GM18873 (cell line): ENCODE results near the gene RCC1.
"Not testable (repeated sequence)": the region's sequence is repeated elsewhere in the genome, so short reads cannot be mapped to it uniquely, and the experiment has no call there.

Experiments
- ATAC-seq: cut with Tn5 transposase; IDR thresholded peaks from one replicate; pipeline ENCODE4 v1.9.1; 2021; ENCODE audit warnings: mild to moderate bottlenecking, moderate library complexity, moderate number of reproducible peaks; ENCODE audit not compliant: unreplicated experiment, low FRiP score

RCC1 gene

GRCh38 chr1:28582248-28582615 lies 76.4 kb downstream of the RCC1 start:
- no peak for ATAC-seq

DNA sequence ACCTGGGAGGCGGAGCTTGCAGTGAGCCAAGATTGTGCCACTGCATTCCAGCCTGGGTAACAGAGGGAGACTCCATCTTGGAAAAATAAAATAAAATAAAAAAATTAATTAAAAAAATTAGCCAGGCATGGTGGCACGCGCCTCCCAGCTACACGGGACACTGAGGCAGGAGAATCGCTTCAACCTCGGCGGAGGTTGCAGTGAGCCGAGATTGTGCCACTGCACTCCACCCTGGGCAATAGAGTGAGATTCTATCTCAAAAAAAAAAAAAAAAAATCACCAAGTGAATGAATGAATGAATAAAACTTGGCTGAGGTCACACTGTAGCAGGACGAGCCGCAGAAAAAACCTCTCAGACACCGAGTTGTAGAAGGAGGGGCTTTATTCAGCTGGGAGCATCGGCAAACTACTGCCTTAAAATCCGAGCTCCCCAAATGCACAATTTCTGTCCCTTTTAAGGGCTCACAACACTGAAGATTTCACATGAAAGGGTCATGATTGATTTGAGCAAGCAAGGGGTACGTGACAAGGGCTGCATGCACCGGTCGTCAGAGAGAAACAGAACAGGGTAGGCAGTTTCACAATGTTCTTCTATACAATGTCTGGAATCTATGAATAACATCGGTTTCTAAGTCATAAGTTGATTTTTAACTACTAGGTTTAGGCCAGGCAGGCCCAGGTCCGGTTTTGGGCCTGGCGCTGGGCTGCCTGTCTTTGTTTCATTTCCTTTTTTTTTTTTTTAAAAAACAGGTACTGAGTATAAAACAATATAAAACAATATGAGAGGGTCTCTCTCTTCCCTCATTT lies 80.9 kb downstream of the RCC1 start:
- ATAC-seq: not testable (repeated sequence)
